Activated T-cell treated with anti-CD3 and anti-CD28 coated beads, Interleukin-2, amount 50 U/mL, for 24 hours (primary cell): ENCODE results near the gene ZKSCAN1.

Experiments used
- DNase-seq: peaks from one replicate; pipeline ENCODE4 v3.0.0-alpha.2; 2020
- H3K27ac Mint-ChIP-seq: 2 replicates; pipeline ENCODE4 v1.8.0; 2020; ENCODE audit warnings: mild to moderate bottlenecking, mixed read lengths
- H3K27me3 Mint-ChIP-seq: 2 replicates; pipeline ENCODE4 v1.8.0; 2020; ENCODE audit warnings: mixed read lengths
- H3K36me3 Mint-ChIP-seq: 2 replicates; pipeline ENCODE4 v1.8.0; 2020; ENCODE audit warnings: low read depth, mixed read lengths
- H3K4me1 Mint-ChIP-seq: 2 replicates; pipeline ENCODE4 v1.8.0; 2020; ENCODE audit warnings: low read depth, mixed read lengths
- H3K4me3 Mint-ChIP-seq: 2 replicates; pipeline ENCODE4 v1.8.0; 2020; ENCODE audit warnings: mild to moderate bottlenecking, moderate library complexity, mixed read lengths
- H3K9me3 Mint-ChIP-seq: 2 replicates; pipeline ENCODE4 v1.8.0; 2020; ENCODE audit warnings: mixed read lengths

Gene ZKSCAN1

GRCh38 chr7:100089458-100090196 is 74.2 kb downstream of the ZKSCAN1 start:
- Mint-ChIP-seq H3K9me3 (no peaks in the 10 kb centered on the region), H3K4me3 (peak overlapping the region; percentile 96), H3K27ac (peak overlapping the region; percentile 97), H3K36me3 (peaks cover 61% of the 10 kb centered on the region), H3K27me3 (no peaks in the 10 kb centered on the region), H3K4me1 (peaks cover 55% of the 10 kb centered on the region)
- DNase-seq, result no peak

GRCh38 chr7:100090527-100091410 is 75.4 kb downstream of the ZKSCAN1 start:
- Mint-ChIP-seq H3K27me3 (no peaks in the 10 kb centered on the region), H3K36me3 (peaks cover 72% of the 10 kb centered on the region), H3K4me1 (peaks cover 61% of the 10 kb centered on the region), H3K4me3 (peak overlapping the region; percentile 96), H3K9me3 (no peaks in the 10 kb centered on the region), H3K27ac (peak overlapping the region; percentile 97)
- DNase-seq, result no peak
